Erythroblast (primary cell): ENCODE data around the gene CDH15.

ENCODE experiments used
- DNase-seq, 2 experiments: peaks; one replicate each; lab custom pipeline; 2025; lab: John Stamatoyannopoulos, UW
- GATA1 ChIP-seq: IDR thresholded peaks from 2 replicates; pipeline ENCODE4 v1.6.1; 2011; ENCODE audit warnings: low read depth, mild to moderate bottlenecking, control low read depth, low read length, moderate library complexity
- POLR2A ChIP-seq: IDR thresholded peaks from 2 replicates; pipeline ENCODE4 v1.6.1; 2011; ENCODE audit warnings: mild to moderate bottlenecking, low read length

The CDH15 gene

GRCh38 chr16:89144681-89145080 is 26.9 kb upstream of the CDH15 start:
- TF ChIP-seq GATA1 (no peak), POLR2A (no peak)
- no peak for DNase-seq

GRCh38 chr16:89145406-89146161 is 26.0 kb upstream of the CDH15 start:
- TF ChIP-seq GATA1 (no peak), POLR2A (no peak)
- no peak for DNase-seq

- TF ChIP-seq GATA1 (no peak), POLR2A (no peak)
- no peak for DNase-seq
Measured at GRCh38 chr16:89146211-89147005, 25.1 kb upstream of the CDH15 start.

GRCh38 chr16:89147085-89147817 is 24.3 kb upstream of the CDH15 start:
- no peak for DNase-seq
- no peak for TF ChIP-seq GATA1
- TF ChIP-seq POLR2A, result no peak

- peak; percentile 44 to 55 for DNase-seq
- TF ChIP-seq POLR2A (no peak), GATA1 (no peak)
Measured at GRCh38 chr16:89149386-89149785, 22.2 kb upstream of the CDH15 start.

- DNase-seq, result no peak
- TF ChIP-seq POLR2A, result no peak
- TF ChIP-seq GATA1, result no peak
Measured at GRCh38 chr16:89150090-89150835, 21.3 kb upstream of the CDH15 start.

GRCh38 chr16:89150981-89151380 is 20.6 kb upstream of the CDH15 start:
- no peak for TF ChIP-seq GATA1
- no peak for TF ChIP-seq POLR2A
- DNase-seq, result no peak

- TF ChIP-seq POLR2A (no peak), GATA1 (no peak)
- DNase-seq, result no peak
Measured at GRCh38 chr16:89152831-89153700, 18.5 kb upstream of the CDH15 start.

GRCh38 chr16:89153848-89154271 is 17.7 kb upstream of the CDH15 start:
- DNase-seq, result no peak
- no peak for TF ChIP-seq GATA1
- no peak for TF ChIP-seq POLR2A

- DNase-seq, result no peak
- TF ChIP-seq GATA1, result no peak
- TF ChIP-seq POLR2A, result no peak
Measured at GRCh38 chr16:89154390-89155183, 17.0 kb upstream of the CDH15 start.

GRCh38 chr16:89155184-89155679 is 16.3 kb upstream of the CDH15 start:
- no peak for DNase-seq
- TF ChIP-seq GATA1 (no peak), POLR2A (no peak)
